GM18858 (cell line): ENCODE data around the gene CTIF.
"Not testable (repeated sequence)": the region's sequence is repeated elsewhere in the genome, so short reads cannot be mapped to it uniquely, and the experiment has no call there.

Experiments
- ATAC-seq: cut with Tn5 transposase; IDR thresholded peaks from one replicate; pipeline ENCODE4 v1.9.1; 2021; ENCODE audit not compliant: unreplicated experiment

Gene CTIF

GRCh38 chr18:48857023-48857694 is 318.3 kb downstream of the CTIF start:
- ATAC-seq, result no peak

DNA sequence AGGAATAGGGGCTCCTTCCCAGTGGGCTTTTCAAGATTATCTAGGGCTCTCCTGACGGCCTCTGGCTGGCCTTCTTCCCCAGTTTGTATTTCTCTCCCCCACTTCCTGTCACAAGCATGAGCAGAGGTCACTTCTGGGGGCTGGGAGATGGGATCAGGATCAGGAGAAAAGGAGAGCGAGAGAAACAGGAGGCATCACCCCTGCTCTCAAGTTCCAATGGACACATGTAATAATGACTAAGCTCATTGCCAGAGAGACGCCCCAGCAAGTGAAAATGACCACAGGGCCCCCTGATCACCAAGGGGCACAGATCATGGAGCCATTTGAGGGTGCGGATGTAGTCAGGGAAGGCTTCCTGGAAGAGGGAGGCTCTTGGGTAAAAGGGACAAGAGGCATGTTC is 319.8 kb downstream of the CTIF start:
- no peak for ATAC-seq

GRCh38 chr18:48859311-48860268 is 320.8 kb downstream of the CTIF start:
- ATAC-seq, result no peak

DNA sequence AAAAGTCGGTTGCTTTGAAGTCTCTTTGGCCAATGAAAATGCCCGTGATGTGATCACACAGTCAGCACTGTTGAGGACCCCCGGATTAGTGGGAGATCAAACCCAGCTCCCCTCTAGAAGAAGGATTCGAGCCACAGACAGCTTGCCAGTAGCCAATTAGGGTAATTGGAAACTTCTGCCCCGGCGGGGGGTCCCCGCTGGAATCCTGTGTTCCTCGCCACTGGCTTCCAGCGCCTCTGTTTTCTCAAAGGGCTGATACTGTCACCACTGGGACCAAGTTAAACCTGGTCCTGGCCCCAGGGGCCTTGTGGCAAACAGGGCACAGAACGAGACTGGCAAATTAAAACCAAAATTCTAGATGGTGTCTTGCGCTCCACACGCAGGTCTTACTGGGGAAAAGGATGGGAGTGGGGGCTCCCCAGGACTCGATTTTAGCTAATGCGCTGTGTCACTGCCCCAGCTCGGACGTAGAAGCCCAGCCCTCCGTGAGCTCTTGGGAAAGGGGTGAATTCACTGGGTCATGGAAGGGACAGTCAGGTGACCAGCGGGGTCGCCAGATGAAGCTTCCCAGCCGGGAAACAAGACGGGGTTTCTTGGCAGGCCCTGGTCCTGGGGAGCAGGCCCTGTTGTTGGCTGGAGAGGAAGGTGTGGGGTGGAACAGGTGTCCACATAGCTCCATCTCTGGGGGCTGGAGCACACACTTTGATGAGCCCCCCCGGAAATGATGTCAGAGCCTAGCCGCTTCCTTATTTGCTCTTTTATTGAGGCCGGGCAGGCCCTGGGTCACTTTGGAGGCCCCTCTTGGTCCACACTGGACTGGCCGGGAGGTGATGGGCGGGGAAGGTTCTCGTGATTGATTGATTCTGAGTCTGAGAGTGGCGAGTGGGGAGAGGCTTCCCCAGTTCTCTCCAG is 321.7 kb downstream of the CTIF start:
- no peak for ATAC-seq

GRCh38 chr18:48861181-48861708 is 322.4 kb downstream of the CTIF start:
- ATAC-seq, result no peak

GRCh38 chr18:48862132-48862531 is 323.3 kb downstream of the CTIF start:
- ATAC-seq, result no peak

DNA sequence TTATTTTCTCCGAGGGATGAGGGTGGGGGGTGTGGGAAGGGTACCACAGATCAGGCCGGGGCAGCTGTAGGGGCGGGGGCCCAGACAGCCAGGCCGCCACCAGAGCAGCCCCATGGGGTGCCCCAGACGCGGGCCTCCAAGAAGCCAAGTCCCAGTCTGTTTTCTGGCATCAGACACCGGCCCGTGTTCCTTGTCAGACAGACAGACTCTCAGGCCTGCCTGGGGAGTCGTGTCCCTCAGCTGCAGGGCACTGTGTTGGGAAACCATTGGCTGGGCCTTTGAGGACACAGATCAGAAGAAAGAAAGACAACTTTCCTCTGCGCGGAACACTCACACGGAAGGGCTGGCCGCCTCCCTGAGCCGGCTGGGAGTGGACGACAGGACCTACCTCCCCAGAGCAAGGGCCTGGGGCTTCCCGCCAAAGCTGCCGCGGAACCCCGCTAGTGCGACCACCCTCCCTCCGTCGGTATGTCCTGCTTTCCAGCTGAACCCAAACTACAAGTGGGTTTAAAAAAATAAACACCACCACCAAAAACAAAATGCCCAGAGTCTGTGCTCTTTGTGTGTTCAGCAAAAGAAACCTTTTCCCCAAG is 323.9 kb downstream of the CTIF start:
- no peak for ATAC-seq

DNA sequence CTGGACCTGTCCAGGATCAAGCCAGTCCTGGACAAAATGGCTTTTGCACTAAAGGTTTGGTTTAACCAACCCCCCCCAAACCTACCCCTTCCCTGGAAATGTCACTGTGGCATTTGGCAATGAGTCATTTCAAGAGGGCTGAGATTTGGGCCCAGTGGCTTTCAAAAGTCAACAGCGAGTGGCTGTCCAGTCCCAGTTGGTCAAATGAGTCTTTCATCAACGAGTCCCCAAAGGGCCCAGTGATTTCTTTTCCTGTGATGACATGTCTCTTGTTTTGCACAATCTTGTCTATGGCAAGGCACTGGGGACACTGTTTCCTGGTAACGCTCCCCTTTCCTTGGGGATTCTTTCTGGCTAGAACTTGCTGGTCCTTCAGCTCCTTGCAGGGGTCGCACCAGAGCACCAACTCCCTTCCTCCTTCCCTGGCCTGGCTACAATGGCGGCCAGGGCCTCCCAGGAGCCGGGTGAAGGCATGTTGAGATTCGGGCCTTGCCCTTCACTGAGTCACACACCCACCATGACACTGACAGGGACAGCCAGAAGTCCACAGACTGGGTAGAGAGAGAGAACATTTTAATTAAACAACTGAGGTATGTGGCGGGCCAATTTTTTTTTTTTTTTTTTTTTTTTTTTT is 324.7 kb downstream of the CTIF start:
- ATAC-seq, result no peak

- ATAC-seq, result no peak
These were observed 326.0 kb downstream of the CTIF start for GRCh38 chr18:48864876-48865275.

DNA sequence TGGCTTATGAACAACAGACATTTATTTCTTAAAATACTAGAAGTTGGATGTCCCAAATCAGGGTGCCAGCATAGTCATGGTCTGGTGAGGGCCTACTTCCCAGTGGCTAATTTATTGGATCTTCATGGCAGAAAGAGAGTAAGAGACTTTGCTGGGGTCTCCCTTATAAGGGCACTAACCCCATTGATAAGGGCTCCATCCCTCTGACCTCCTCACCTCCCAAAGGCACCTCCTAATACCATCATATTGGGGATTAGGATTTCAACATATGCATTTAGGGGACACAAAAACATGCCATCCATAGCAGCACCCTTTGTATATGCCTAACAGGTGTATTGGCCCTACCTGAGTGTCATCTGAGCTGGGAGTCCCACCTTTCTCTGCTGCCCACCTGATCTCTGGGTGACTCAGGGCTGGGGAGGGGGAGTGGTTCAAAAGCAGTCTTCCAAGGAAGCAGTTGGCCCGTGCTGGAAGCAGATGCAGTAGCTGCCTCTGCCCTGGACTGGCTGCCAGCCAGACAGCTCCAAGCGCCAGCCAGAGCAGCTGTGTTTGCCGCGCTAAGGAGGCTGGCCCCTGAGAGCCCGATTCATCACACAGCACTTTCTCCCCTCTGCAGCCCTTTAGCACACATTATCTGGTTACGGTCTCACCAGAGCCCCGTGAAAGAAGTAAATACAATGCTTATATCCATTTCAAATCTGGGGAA is 327.4 kb downstream of the CTIF start:
- no peak for ATAC-seq

DNA sequence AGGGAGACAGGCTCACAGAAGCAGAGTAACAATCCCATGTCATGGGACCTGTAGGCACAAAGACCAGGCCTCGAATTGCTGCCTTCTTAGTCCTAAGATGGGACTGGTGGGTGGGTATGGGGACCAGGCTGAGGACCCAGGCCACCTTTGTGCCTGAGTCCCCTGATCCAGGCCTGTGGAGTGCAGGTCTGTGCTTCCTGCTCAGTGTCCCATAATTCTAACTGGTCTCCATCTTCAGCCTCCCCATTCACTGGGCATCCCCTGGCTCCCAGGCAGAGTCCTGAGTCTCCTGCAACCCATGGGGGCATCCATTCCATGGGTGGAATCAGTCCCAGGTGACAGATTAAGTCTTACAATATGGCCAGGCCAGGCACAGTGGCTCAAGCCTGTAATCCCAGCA is 328.0 kb downstream of the CTIF start:
- ATAC-seq, result no peak

GRCh38 chr18:48867978-48868377 is 329.1 kb downstream of the CTIF start:
- ATAC-seq, result no peak

DNA sequence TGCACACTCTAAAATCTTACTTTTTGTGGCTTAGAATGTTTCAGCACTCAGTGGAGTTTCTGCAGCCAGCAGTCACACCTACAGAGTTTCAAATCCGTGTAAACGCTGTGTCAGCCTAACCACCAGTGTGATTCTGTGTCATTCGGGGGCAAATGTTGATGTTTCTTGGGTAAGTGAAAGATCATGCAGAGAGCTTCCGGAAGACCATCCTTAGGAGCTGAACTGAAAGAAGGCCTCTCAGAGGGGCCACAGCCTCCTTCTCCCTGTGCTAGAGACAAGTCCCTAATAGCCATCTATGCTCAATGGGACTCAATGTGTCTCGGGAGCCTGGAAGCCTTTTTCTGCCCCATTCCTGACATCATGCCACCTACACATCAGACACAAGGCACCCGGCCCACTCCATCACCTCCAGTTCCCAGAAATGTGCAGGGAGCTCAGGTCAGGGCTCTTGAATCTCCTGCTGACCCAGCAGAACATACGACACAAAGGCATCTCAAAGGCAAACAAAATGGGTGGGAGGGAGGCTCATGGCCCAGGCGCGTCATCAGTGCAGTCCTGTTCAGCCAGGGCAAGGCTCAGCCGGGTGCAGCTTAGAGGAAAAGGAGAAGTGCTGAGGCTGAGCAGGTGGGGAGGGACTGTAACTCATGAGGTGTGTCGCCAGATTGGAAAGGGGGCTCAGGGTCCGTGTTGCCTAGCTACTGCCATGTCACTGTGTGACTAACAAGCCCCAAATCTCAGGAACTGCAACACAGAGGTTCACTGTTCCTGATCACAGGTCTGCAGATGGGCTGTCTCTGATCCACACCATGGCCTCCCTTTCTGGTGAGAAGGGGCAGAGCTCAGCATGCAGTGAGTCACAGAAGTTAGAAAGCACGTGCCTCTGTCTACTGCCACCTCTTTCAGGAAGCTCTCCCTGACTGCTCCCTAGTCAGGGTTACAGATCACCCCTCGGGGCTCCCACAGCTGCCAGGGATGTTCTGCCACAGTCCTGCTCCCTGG is 329.9 kb downstream of the CTIF start:
- ATAC-seq, result peak; percentile 85

DNA sequence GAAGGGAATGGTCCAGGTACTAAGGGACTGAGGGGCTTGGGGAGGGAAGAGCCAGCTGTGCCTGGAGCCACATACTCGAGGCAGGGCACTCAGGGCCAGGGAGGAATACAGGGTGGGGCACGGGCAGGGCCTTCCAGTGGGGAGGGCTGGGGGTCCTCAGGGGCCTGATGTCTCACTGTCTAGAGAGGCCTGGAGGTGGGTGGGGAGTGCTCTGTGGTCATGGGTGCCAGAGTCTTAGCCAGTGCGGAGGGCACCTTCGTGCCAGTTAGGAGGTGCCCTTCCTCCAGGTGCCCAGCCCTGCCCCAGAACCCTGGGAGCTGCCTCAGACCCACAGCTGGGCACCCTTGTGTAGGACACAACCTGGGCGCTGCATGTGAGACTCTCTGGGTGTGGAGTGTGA is 330.8 kb downstream of the CTIF start:
- no peak for ATAC-seq

- ATAC-seq, result not testable (repeated sequence)
These were observed 332.1 kb downstream of the CTIF start for GRCh38 chr18:48870926-48871325.

DNA sequence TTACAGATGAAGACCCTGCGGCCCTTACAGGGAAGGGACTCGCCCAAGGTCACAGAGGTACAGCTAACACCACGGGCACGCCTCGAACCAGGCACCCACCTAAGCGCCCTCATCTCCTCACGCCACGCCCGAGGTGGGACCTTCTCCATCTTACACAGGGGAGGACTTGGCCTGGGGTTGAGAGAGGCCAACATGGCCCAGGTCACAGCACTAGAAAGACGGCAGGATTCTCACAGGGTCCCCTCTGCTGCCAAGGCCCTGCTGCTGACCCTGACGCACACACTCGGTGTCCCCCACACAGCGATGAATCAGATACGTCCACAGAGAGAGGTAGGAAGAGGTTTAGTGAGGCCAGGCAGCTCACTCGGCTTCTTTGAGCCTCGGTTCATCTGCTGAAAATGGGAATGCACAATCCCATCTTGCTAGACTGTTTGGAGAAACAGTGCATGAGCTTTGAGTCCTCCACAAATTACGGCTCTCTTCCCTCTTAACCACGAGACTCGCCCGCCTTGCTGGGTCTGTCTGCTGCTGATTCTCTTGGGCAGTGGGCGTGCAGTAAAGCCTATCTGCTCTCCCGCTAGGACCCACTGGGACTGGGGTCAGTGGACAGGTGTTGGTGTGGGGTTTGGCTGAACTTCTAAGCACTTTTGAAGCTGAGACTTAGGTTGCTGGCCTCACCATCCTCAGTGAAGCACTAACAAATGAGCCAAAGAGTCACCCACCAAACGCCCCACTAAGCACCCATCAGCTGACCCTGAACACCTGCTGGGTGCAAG is 332.7 kb downstream of the CTIF start:
- no peak for ATAC-seq
